Retinal pigment epithelial cell (primary cell): ENCODE measurements around the gene SLC9A5.

Experiments used
- DNase-seq: peaks from one replicate; pipeline ENCODE4 v3.0.0-alpha.2; 2010; ENCODE audit warnings: low read depth
- H3K4me3 ChIP-seq: 2 replicates; pipeline ENCODE4 v1.5.1; 2011; ENCODE audit warnings: mild to moderate bottlenecking, low read length, control low read depth, moderate library complexity
- TF ChIP-seq, protein P1 (sequence below): conservative IDR thresholded peaks from 2 replicates; pipeline ENCODE4 v1.5.1; 2011; ENCODE audit warnings: low read depth, low read length, control low read depth, inconsistent platforms

Gene SLC9A5

GRCh38 chr16:67236563-67237395 is 12.0 kb upstream of the SLC9A5 start:
- TF ChIP-seq, protein P1, sequence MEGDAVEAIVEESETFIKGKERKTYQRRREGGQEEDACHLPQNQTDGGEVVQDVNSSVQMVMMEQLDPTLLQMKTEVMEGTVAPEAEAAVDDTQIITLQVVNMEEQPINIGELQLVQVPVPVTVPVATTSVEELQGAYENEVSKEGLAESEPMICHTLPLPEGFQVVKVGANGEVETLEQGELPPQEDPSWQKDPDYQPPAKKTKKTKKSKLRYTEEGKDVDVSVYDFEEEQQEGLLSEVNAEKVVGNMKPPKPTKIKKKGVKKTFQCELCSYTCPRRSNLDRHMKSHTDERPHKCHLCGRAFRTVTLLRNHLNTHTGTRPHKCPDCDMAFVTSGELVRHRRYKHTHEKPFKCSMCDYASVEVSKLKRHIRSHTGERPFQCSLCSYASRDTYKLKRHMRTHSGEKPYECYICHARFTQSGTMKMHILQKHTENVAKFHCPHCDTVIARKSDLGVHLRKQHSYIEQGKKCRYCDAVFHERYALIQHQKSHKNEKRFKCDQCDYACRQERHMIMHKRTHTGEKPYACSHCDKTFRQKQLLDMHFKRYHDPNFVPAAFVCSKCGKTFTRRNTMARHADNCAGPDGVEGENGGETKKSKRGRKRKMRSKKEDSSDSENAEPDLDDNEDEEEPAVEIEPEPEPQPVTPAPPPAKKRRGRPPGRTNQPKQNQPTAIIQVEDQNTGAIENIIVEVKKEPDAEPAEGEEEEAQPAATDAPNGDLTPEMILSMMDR, result no peak
- no peak for DNase-seq
- H3K4me3 ChIP-seq, result no peak overlapping the region

DNA sequence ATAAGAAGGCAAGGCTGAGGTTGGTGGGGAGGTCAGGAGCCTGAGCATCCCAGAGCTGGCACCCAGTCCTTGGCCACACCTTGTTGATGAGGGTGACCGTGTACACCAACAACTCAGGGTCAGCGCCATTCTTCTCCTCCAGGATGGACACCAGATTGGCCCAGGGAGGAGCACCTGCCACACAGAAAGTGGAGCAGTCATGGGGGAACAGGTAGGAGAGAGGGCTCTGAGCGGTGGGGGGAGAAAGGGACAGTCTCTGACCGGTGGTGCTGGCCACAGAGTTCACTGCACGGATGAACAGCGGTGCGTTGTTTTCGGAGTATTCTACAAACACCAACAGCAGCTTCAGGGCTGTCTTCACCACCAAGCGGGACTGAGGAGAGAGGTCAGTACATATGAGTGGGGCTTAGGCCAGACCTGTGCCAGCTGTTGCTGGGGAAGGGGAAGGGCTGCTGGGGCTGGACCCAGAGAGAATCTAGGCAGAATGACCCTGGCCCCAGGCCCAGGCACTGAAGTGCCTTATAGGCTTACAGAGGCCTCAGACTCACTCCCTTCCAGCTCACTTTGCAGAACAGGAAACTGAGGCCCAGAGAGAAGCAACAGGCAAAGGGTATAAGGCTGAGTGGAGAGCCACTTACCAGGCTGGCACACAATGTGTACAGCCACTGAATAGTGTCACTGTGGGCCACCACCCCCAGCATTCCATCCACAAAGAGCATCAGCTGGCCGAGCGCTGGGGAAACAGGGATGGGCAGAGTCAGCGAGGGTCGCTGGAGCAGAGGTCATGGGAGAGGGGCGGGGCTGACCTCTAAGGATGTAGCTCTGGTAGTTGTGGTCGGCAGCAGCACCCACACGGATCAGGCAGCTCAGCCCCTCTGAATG is 11.1 kb upstream of the SLC9A5 start:
- no peak overlapping the region for H3K4me3 ChIP-seq
- no peak for DNase-seq
- TF ChIP-seq, protein P1, result no peak

DNA sequence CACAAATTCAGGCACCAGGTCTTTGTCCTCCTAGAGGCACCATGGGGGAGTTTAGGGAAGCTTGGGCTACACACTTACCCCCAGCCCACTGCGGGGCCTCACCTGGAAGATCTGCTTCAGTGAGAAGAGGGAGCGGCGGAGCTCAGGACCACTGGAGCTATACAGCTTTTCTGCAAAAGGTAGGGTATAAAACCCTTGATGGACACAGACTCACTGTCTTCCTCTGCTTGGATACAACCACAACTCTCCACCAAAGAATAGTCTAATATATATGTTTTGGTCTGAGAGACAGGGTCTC is 10.6 kb upstream of the SLC9A5 start:
- no peak for DNase-seq
- H3K4me3 ChIP-seq, result no peak overlapping the region
- TF ChIP-seq, protein P1, result no peak

GRCh38 chr16:67238806-67239470 is 9.8 kb upstream of the SLC9A5 start:
- TF ChIP-seq, protein P1, result no peak
- DNase-seq, result no peak
- H3K4me3 ChIP-seq, result no peak overlapping the region

- H3K4me3 ChIP-seq, result no peak overlapping the region
- no peak for DNase-seq
- TF ChIP-seq, protein P1, result no peak
These were observed 8.3 kb upstream of the SLC9A5 start for GRCh38 chr16:67240506-67240905.

DNA sequence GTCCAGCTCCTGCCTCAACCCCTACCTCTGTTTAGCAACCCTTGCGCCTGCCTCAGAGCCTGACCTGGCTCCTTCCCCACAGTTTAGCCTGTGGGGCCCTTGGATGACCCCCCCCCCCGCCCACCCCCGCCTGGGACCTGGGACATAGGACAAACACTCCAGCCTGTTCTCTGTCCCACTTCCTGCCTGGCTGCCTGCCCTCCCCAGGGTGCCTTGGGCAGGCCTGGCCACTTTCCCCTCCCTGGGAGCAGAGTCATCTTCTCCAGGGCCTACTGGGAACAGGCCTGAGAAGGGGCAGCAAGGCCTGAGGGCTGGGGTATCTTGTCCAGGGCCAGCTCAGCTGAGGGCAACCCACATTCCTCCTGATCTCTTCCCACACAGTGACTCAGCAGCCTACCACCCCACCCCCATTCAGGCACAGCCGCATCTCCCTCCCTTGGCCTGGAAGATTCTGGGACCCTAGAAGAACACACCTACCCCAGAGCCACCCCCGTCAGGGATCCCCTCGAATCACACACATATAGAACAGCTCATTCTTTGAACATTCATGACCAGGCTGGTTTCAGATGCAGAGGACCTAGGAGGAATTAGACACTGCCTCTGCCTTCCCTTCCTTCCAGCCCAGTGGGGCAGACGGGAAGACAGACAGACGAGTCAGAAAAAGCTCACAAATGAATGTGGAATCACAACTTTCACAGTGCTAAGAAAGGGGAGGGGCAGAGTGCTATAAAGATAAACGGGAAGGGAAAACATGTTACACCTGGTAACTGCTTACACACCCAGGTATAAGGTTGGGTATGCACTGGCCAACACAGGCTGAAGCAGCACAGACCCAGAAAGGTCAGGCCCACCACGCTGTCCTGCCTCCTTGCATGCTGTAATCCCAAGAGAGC is 7.5 kb upstream of the SLC9A5 start:
- H3K4me3 ChIP-seq, result no peak overlapping the region
- DNase-seq, result no peak
- TF ChIP-seq, protein P1, result no peak
